ENCODE results near the gene LRRC4.

DNA sequence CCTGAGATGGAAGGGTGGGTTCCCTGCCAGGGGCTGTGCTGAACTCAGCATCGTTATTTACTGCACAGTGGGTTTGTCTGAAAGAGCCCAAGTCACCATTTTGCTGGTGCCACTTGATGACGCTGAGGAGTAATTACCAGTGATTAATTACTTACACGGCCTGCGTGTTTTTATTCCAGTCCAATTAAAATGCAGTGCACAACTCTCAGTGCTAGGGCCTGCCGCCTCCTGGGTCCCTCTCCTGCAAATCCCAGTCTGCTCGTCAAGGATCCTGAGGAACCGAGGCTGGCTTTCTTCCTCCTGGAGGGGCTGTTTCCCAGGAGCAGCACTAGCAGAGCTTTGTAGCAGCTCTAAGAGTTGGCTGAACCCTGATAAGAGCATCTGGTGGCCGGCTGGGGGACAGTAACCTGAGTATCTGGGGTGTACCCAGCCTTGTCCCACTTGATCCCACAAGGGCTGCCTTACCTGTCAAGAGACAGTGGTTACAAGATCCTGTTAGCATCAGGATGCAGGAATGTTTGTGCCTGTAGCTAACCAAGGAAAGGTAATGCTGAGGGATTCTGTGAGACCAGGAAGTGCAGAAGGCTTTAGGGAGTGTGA lies 45.1 kb upstream of the LRRC4 start:
- TF ChIP-seq CTCF (IDR thresholded peaks at IDR 0.05) (no peak), POLR2A (IDR thresholded peaks at IDR 0.05) (no peak)

All from uterus (tissue), 2 donors.